Osteocyte (in vitro differentiated cells): ENCODE measurements around the gene GRN. TPM values are rescaled to one million over a fixed set of nuclear protein-coding genes. Genes with fewer than 3 reads are reported as not detected.
A peak's percentile ranks its signal among the peaks of the same experiment; 100 is the strongest.

ENCODE experiments used
- DNase-seq: peaks from one replicate; pipeline ENCODE4 v3.0.0; 2021; ENCODE audit warnings: mixed read lengths; ENCODE audit not compliant: unreplicated experiment; ENCODE audit errors: extremely low spot score
- H3K27ac Mint-ChIP-seq: one replicate; pipeline ENCODE4 v1.8.0; 2021; ENCODE audit warnings: mild to moderate bottlenecking, mixed read lengths; ENCODE audit not compliant: unreplicated experiment
- H3K27me3 Mint-ChIP-seq: one replicate; pipeline ENCODE4 v1.8.0; 2021; ENCODE audit warnings: mixed read lengths; ENCODE audit not compliant: unreplicated experiment
- H3K36me3 Mint-ChIP-seq: one replicate; pipeline ENCODE4 v1.8.0; 2021; ENCODE audit warnings: mixed read lengths; ENCODE audit not compliant: unreplicated experiment
- H3K4me1 Mint-ChIP-seq: one replicate; pipeline ENCODE4 v1.8.0; 2021; ENCODE audit warnings: mixed read lengths; ENCODE audit not compliant: unreplicated experiment
- H3K4me3 Mint-ChIP-seq: one replicate; pipeline ENCODE4 v1.8.0; 2021; ENCODE audit warnings: mild to moderate bottlenecking, moderate library complexity, mixed read lengths; ENCODE audit not compliant: unreplicated experiment
- H3K9me3 Mint-ChIP-seq: one replicate; pipeline ENCODE4 v1.8.0; 2021; ENCODE audit warnings: mixed read lengths; ENCODE audit not compliant: unreplicated experiment
- total RNA-seq: library from RNA; stranded (reverse); gene quantifications from 2 replicates; pipeline ENCODE4 v1.2.1, GENCODE V29; 2021
- TF ChIP-seq, protein P1 (sequence below): fragments of 200-600 bp; sonication (generic); IDR thresholded peaks from 2 replicates; pipeline ENCODE4 v1.5.0; 2021; ENCODE audit warnings: antibody characterized with exemption, mild to moderate bottlenecking, moderate library complexity

The GRN gene
- total RNA-seq, 1 donor from 2014 or later: 574 TPM

DNA sequence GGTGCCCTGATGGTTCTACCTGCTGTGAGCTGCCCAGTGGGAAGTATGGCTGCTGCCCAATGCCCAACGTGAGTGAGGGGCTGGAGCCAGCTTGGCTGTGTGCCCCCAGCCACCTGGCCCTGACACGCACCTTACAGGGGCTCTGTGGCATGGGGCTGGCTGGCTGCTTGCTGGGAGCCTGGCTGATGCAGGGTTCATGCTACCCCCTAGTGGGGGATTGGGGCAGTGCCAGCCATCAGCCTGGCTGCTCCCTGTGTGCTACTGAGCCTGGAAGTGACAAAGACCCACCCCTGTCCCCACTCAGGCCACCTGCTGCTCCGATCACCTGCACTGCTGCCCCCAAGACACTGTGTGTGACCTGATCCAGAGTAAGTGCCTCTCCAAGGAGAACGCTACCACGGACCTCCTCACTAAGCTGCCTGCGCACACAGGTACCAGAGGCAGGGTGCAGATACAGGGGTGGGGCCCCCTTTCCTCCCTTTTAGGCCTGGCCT lies 5.7 kb downstream of the GRN start:
- no peaks in the 10 kb centered on the region for H3K27me3 Mint-ChIP-seq
- no peak overlapping the region for H3K27ac Mint-ChIP-seq
- H3K4me1 Mint-ChIP-seq: peaks cover 10% of the 10 kb centered on the region
- TF ChIP-seq, protein P1, sequence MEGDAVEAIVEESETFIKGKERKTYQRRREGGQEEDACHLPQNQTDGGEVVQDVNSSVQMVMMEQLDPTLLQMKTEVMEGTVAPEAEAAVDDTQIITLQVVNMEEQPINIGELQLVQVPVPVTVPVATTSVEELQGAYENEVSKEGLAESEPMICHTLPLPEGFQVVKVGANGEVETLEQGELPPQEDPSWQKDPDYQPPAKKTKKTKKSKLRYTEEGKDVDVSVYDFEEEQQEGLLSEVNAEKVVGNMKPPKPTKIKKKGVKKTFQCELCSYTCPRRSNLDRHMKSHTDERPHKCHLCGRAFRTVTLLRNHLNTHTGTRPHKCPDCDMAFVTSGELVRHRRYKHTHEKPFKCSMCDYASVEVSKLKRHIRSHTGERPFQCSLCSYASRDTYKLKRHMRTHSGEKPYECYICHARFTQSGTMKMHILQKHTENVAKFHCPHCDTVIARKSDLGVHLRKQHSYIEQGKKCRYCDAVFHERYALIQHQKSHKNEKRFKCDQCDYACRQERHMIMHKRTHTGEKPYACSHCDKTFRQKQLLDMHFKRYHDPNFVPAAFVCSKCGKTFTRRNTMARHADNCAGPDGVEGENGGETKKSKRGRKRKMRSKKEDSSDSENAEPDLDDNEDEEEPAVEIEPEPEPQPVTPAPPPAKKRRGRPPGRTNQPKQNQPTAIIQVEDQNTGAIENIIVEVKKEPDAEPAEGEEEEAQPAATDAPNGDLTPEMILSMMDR: peak; percentile 77
- peaks cover 14% of the 10 kb centered on the region for H3K36me3 Mint-ChIP-seq
- H3K9me3 Mint-ChIP-seq: no peaks in the 10 kb centered on the region
- peak; percentile 91 for DNase-seq
- H3K4me3 Mint-ChIP-seq: no peak overlapping the region

DNA sequence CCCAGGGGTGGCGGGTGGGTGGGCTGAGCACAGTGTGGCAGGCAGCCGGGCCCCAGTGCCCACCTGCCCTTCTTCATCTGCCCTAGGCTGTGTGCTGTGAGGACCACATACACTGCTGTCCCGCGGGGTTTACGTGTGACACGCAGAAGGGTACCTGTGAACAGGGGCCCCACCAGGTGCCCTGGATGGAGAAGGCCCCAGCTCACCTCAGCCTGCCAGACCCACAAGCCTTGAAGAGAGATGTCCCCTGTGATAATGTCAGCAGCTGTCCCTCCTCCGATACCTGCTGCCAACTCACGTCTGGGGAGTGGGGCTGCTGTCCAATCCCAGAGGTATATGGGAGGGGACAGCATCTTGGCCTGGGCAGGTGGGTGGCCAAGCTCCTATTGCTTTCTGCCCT lies 6.4 kb downstream of the GRN start:
- no peak overlapping the region for H3K27ac Mint-ChIP-seq
- H3K27me3 Mint-ChIP-seq: no peaks in the 10 kb centered on the region
- peaks cover 14% of the 10 kb centered on the region for H3K36me3 Mint-ChIP-seq
- H3K4me1 Mint-ChIP-seq: peaks cover 5% of the 10 kb centered on the region
- H3K9me3 Mint-ChIP-seq: no peaks in the 10 kb centered on the region
- DNase-seq: no peak
- H3K4me3 Mint-ChIP-seq: no peak overlapping the region
- TF ChIP-seq, protein P1: no peak

DNA sequence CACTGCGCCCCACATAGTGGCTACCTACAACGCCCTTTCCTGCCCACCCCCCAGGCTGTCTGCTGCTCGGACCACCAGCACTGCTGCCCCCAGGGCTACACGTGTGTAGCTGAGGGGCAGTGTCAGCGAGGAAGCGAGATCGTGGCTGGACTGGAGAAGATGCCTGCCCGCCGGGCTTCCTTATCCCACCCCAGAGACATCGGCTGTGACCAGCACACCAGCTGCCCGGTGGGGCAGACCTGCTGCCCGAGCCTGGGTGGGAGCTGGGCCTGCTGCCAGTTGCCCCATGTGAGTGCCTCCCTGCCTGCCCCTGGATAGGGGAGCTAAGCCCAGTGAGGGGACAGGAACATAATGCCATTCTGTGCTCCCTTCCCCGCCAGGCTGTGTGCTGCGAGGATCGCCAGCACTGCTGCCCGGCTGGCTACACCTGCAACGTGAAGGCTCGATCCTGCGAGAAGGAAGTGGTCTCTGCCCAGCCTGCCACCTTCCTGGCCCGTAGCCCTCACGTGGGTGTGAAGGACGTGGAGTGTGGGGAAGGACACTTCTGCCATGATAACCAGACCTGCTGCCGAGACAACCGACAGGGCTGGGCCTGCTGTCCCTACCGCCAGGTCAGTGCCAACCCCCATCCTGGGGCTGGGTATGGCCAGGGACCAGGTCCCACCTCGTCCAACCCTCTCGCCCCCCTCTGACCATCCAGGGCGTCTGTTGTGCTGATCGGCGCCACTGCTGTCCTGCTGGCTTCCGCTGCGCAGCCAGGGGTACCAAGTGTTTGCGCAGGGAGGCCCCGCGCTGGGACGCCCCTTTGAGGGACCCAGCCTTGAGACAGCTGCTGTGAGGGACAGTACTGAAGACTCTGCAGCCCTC lies 7.1 kb downstream of the GRN start:
- peaks cover 5% of the 10 kb centered on the region for H3K4me1 Mint-ChIP-seq
- TF ChIP-seq, protein P1: no peak
- DNase-seq: no peak
- H3K27ac Mint-ChIP-seq: no peak overlapping the region
- H3K27me3 Mint-ChIP-seq: no peaks in the 10 kb centered on the region
- no peaks in the 10 kb centered on the region for H3K9me3 Mint-ChIP-seq
- H3K4me3 Mint-ChIP-seq: no peak overlapping the region
- H3K36me3 Mint-ChIP-seq: peaks cover 14% of the 10 kb centered on the region

DNA sequence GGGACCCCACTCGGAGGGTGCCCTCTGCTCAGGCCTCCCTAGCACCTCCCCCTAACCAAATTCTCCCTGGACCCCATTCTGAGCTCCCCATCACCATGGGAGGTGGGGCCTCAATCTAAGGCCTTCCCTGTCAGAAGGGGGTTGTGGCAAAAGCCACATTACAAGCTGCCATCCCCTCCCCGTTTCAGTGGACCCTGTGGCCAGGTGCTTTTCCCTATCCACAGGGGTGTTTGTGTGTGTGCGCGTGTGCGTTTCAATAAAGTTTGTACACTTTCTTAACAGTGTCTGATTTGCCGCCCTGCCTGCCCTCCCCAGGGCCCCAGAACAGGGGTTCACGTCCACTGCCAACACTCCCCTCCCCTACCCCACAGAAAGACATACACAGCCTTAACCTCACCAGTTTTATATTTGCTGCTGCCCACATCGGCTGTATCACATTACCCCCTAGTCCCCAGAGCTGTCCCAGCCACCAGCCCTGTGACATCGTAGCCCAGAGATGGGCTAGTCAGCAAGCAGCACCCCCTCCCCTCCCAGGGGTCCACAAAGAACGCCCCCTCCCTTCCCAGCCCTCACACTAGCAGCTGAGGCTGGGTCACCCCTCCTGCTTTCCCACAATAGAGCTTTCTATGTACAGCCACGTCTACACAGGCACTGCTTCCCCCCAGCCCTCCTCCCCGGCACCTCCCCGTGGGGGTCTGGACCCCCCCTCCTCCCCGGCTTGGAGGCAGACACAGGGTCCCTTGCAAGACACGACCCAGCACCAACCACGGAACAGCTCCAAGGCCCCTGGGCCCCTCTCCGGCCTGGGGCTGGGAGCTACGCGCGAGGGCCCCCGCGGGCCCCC lies 7.9 kb downstream of the GRN start:
- H3K27me3 Mint-ChIP-seq: no peaks in the 10 kb centered on the region
- peaks cover 1% of the 10 kb centered on the region for H3K4me1 Mint-ChIP-seq
- H3K27ac Mint-ChIP-seq: no peak overlapping the region
- H3K9me3 Mint-ChIP-seq: no peaks in the 10 kb centered on the region
- no peak for DNase-seq
- H3K4me3 Mint-ChIP-seq: no peak overlapping the region
- TF ChIP-seq, protein P1: no peak
- H3K36me3 Mint-ChIP-seq: peaks cover 14% of the 10 kb centered on the region
